ENCODE results near the gene SLC7A14.

SLC7A14 gene

GRCh38 chr3:170420307-170420821 lies 165.5 kb downstream of the SLC7A14 start:
- no peak for DNase-seq

- DNase-seq, result peak; percentile 10
Measured at GRCh38 chr3:170419557-170420087, 166.3 kb downstream of the SLC7A14 start.

- no peak for DNase-seq
Measured at GRCh38 chr3:170418422-170419398, 167.2 kb downstream of the SLC7A14 start, which contains the start of gene CLDN11. TSS of gene CLDN11 (plus strand) at chr3:170418868. CDS start at chr3:170419067, 199 bp downstream.

- DNase-seq, result no peak
Measured at GRCh38 chr3:170417090-170417489, 168.8 kb downstream of the SLC7A14 start.

GRCh38 chr3:170414202-170414663 lies 171.6 kb downstream of the SLC7A14 start:
- peak; percentile 38 for DNase-seq

DNA sequence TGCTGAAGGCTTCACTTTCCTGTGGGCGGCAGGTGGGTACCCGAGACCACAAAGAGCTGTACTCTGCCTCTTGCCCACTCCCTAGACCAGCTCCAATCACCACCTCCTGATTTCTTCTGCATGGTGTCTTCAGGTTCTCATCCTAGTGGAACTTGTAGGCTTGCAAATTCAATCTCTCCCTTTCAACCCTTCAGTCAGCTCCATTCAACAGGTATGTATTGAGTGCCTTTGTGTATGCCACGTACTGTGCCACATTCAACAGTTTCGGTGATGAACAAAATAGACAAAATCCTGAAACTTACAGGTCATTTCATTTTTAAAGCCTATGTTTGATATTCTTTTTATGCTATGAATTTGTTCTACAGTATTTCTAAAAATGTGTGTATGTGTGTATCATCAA lies 172.6 kb downstream of the SLC7A14 start:
- DNase-seq, result no peak

- no peak for DNase-seq
Measured at GRCh38 chr3:170410428-170411029, 175.3 kb downstream of the SLC7A14 start.
